ENCODE measurements around the gene FBXL16. TPM values are rescaled to one million over a fixed set of nuclear protein-coding genes. Genes with fewer than 3 reads are reported as not detected.

FBXL16 gene
- total and polyA plus RNA-seq, 2 of the 13 experiments (the other 11 are each of a cell fraction or from before 2014, with no cell fraction given), result 0.22 to 2.0 TPM

- TF ChIP-seq, protein P1, sequence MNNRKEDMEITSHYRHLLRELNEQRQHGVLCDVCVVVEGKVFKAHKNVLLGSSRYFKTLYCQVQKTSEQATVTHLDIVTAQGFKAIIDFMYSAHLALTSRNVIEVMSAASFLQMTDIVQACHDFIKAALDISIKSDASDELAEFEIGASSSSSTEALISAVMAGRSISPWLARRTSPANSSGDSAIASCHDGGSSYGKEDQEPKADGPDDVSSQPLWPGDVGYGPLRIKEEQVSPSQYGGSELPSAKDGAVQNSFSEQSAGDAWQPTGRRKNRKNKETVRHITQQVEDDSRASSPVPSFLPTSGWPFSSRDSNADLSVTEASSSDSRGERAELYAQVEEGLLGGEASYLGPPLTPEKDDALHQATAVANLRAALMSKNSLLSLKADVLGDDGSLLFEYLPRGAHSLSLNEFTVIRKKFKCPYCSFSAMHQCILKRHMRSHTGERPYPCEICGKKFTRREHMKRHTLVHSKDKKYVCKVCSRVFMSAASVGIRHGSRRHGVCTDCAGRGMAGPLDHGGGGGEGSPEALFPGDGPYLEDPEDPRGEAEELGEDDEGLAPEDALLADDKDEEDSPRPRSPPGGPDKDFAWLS (CRISPR knock-in tag; IDR thresholded peaks at IDR 0.05; ENCODE audit: borderline replicate concordance), result no peak
- TF ChIP-seq, protein P2, sequence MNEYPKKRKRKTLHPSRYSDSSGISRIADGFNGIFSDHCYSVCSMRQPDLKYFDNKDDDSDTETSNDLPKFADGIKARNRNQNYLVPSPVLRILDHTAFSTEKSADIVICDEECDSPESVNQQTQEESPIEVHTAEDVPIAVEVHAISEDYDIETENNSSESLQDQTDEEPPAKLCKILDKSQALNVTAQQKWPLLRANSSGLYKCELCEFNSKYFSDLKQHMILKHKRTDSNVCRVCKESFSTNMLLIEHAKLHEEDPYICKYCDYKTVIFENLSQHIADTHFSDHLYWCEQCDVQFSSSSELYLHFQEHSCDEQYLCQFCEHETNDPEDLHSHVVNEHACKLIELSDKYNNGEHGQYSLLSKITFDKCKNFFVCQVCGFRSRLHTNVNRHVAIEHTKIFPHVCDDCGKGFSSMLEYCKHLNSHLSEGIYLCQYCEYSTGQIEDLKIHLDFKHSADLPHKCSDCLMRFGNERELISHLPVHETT (CRISPR knock-in tag; conservative IDR thresholded peaks at IDR 0.05), result no peak
- TF ChIP-seq SKI (IDR thresholded peaks at IDR 0.05; ENCODE audit: partially characterized antibody), result no peak
- TF ChIP-seq ZSCAN12 (CRISPR knock-in tag; IDR thresholded peaks at IDR 0.05), result no peak
- 0 out of 2 replicates have a peak, but pooled peaks have one; percentile 10 for TF ChIP-seq ATF3 (CRISPR knock-in tag; IDR thresholded peaks at IDR 0.05)
- no peak for TF ChIP-seq HNRNPK (IDR thresholded peaks at IDR 0.05; ENCODE audit: low read depth, low read length, poor library complexity, severe bottlenecking)
- TF ChIP-seq ERF (CRISPR knock-in tag; IDR thresholded peaks at IDR 0.05), result 0 out of 2 replicates have a peak, but pooled peaks have one; percentile 29
- TF ChIP-seq, protein P3, sequence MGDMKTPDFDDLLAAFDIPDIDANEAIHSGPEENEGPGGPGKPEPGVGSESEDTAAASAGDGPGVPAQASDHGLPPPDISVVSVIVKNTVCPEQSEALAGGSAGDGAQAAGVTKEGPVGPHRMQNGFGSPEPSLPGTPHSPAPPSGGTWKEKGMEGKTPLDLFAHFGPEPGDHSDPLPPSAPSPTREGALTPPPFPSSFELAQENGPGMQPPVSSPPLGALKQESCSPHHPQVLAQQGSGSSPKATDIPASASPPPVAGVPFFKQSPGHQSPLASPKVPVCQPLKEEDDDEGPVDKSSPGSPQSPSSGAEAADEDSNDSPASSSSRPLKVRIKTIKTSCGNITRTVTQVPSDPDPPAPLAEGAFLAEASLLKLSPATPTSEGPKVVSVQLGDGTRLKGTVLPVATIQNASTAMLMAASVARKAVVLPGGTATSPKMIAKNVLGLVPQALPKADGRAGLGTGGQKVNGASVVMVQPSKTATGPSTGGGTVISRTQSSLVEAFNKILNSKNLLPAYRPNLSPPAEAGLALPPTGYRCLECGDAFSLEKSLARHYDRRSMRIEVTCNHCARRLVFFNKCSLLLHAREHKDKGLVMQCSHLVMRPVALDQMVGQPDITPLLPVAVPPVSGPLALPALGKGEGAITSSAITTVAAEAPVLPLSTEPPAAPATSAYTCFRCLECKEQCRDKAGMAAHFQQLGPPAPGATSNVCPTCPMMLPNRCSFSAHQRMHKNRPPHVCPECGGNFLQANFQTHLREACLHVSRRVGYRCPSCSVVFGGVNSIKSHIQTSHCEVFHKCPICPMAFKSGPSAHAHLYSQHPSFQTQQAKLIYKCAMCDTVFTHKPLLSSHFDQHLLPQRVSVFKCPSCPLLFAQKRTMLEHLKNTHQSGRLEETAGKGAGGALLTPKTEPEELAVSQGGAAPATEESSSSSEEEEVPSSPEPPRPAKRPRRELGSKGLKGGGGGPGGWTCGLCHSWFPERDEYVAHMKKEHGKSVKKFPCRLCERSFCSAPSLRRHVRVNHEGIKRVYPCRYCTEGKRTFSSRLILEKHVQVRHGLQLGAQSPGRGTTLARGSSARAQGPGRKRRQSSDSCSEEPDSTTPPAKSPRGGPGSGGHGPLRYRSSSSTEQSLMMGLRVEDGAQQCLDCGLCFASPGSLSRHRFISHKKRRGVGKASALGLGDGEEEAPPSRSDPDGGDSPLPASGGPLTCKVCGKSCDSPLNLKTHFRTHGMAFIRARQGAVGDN (CRISPR knock-in tag; IDR thresholded peaks at IDR 0.05), result peak; percentile 46; the same call in 1 of the 2 replicates
- peak; percentile 68; the same call in 1 of the 2 replicates for TF ChIP-seq HNRNPL (IDR thresholded peaks at IDR 0.05; ENCODE audit: low read depth, low read length)
- TF ChIP-seq SETDB1 (CRISPR knock-in tag; IDR thresholded peaks at IDR 0.05; ENCODE audit: borderline replicate concordance), result no peak
- TF ChIP-seq HIVEP1 (CRISPR knock-in tag; IDR thresholded peaks at IDR 0.05), result 0 out of 2 replicates have a peak, but pooled peaks have one; percentile 13
- peak; percentile 68; the same call in 1 of the 2 replicates for TF ChIP-seq AKAP8 (CRISPR knock-in tag; IDR thresholded peaks at IDR 0.05)
- TF ChIP-seq GATAD2A (CRISPR knock-in tag; IDR thresholded peaks at IDR 0.05), result no peak
- TF ChIP-seq ZNF253 (CRISPR knock-in tag; IDR thresholded peaks at IDR 0.05; ENCODE audit: borderline replicate concordance), result no peak
- TF ChIP-seq ZNF780A (CRISPR knock-in tag; IDR thresholded peaks at IDR 0.05), result no peak
- no peak for TF ChIP-seq ZNF18 (CRISPR knock-in tag; IDR thresholded peaks at IDR 0.05; ENCODE audit: insufficient replicate concordance)
- peak; percentile 55; the same call in 1 of the 2 replicates for TF ChIP-seq ZNF629 (CRISPR knock-in tag; conservative IDR thresholded peaks at IDR 0.05)
- no peak for TF ChIP-seq ETV5 (CRISPR knock-in tag; IDR thresholded peaks at IDR 0.05; ENCODE audit: borderline replicate concordance)
Measured at GRCh38 chr16:675884-676564, 29.6 kb downstream of the FBXL16 start (continued).
